ENCODE results near the gene EXOC3. TPM values are rescaled to one million over a fixed set of nuclear protein-coding genes. Genes with fewer than 3 reads are reported as not detected.

EXOC3 gene
- total RNA-seq, 1 donor = 59.0 TPM

- DNase-seq (ENCODE audit: low read depth in 2 of 3, low spot score in 2 of 3) = no peak
These were observed 6.4 kb upstream of the EXOC3 start for GRCh38 chr5:436641-436975.

GRCh38 chr5:437281-437771 lies 5.7 kb upstream of the EXOC3 start:
- no peak for DNase-seq (ENCODE audit: low read depth in 2 of 3, low spot score in 2 of 3)

DNA sequence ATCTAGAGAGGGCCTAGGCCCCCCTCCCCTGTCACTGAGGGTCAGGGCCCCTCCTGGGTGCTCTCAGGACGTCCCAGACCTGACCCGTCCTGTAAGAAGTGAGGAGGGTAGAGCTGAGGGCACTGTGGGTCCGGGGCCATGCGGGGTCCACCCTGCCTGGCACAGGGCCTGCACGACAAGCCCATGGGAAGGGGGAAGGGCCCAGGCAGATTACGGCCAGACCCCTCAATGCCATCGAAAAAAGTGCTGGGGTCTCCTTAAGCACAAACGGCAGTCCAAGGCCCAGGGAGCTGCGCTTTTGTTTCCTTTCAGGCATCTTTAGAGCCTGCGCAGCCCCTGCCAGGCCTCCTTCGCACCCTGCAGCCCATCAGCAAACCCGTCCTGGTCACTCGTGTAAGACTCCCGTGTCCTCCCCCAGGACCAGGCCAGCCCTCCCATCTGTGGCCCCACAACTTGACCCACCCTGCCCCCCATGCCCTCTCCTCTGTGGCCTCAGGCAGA lies 4.4 kb upstream of the EXOC3 start:
- DNase-seq (ENCODE audit: low read depth in 2 of 3, low spot score in 2 of 3) = no peak

DNA sequence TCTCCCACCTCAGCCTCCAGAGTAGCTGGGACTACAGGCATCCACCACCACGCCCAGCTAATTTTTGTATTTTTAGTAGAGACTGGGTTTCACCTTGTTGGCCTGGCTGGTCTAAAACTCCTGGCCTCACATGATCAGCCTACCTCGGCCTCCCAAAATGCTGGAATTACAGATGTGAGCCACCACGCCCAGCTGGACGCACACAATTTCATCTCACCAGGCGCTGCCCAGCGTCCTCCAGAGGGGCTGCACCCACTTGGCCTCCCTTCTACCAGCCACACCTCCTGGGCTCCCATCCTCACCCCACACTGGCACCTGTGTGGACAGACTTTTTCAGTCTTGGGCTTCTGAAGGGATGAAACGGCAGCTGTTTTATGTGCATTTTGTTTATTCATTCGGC lies 3.8 kb upstream of the EXOC3 start:
- no peak for DNase-seq (ENCODE audit: low read depth in 2 of 3, low spot score in 2 of 3)

GRCh38 chr5:439636-440035 lies 3.3 kb upstream of the EXOC3 start:
- no peak for DNase-seq (ENCODE audit: low read depth in 2 of 3, low spot score in 2 of 3)

GRCh38 chr5:440401-441201 lies 2.4 kb upstream of the EXOC3 start:
- no peak for DNase-seq (ENCODE audit: low read depth in 2 of 3, low spot score in 2 of 3)

GRCh38 chr5:441996-442334 lies 1.0 kb upstream of the EXOC3 start:
- no peak for DNase-seq (ENCODE audit: low read depth in 2 of 3, low spot score in 2 of 3)

DNA sequence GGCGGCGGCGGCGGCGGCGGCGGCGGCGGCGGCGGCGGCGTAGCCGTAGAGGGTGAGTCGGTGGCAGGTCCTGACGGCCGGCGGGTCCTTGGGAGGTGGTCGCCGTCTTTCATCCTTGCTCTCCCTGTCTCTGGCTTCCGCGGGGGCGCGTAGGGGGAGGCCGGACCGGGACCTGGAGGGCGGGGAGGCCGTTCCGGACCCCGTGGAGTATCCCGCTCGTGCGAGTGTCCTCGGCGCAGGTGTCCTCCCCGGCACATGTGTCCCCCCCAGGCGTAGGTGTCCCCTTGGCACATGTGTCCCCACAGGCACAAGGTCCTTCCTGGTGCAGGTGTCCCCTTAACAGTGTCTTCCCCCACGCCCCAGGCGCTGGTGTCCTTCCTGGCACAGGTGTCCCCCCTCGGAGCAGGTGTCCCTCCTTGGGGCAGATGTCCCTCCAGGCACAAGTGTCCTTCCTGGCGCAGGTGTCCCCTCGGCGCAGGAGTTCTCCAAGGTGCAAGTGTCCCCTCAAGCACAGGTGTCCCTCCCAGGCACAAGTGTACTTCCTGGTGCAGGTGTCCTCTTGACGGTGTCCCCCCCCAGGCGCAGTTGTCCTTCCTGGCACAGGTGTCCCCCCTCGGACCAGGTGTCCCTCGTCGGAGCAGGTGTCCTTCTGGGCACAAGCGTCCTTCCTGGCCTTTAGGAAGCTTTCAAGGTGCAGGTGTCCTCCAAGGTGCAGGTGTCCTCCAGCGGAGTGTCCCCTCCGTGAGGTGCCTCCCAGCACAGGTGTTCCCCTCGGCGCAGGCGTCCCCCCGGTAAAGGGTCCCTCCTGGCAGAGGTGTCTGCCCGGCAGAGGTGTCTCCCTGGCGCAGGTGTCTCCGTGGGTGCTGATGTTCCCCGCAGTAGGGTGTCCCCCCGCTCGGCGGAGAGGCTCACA lies 519 bp downstream of the EXOC3 start:
- peak in 1 of 3 donors; percentile 18 for DNase-seq (ENCODE audit: low read depth in 2 of 3, low spot score in 2 of 3)

DNA sequence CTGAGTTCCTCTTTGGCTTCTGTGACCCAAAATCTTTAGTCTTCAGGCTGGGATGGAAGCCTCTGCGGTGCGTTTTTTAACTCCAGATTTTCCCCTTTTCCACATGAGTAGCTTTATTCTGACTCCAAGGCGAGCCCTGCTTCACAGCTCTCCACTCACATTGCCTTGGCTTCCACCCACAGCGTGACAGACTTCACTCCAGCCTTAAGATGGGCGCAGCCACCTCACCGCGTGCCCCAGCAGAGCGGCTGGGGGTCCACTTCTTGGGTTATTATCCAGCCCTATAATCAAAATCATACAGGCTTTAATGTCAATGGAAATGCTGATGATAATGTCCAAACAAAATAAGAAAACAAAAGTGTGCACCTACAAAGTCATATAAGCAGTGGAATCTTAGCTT lies 1.2 kb downstream of the EXOC3 start:
- DNase-seq (ENCODE audit: low read depth in 2 of 3, low spot score in 2 of 3) = no peak

DNA sequence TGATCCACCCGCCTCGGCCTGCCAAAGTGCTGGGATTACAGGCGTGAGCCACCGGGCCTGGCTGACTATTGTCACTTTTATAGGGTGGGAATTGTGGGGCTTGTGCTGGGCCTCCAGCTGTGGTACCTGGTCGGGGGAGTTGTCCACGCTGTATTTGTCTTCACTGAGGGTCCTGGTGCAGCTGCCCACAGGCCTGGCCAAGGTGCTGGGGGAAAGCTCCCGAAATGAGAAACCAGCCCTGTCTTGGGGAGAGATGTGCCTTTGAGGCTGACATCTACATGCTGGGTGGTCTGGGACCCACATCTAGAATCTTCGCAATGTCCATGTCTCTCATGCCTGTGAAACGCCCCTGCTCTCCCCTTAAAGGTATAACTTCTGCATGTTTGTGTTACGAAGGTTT lies 2.6 kb downstream of the EXOC3 start:
- DNase-seq (ENCODE audit: low read depth in 2 of 3, low spot score in 2 of 3) = no peak

DNA sequence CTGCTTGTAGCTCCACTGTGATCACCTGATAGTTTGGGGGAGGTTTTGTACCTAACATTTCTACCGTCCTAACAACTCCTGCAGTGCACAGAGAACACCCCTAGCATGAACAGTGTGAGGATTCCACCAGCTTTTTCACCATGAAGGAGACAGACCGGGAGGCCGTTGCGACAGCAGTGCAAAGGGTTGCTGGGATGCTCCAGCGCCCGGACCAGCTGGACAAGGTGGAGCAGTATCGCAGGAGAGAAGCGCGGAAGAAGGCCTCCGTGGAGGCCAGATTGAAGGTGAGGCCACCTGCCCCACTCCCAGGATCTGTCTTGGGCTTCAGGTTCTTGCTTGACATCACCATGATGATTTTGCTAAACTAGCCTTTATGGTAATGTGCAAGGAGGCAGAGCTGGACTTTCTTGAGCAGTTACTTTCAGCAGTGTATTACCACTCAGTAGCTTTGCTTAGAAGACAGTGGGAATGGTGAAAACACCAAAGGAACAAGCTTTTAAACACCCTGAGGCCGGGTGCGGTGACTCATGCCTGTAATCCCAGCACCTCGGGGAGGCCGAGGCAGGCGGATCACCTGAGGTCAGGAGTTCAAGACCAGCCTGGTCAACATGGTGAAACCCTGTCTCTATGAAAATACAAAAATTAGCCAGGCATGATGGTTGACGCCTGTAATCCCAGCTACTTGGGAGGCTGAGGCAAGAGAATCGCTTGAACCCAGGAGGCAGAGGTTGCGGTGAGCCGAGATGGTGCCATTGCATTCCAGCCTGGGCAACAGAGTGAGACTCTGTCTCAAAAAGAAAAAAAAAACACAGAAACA lies 3.3 kb downstream of the EXOC3 start:
- DNase-seq (ENCODE audit: low read depth in 2 of 3, low spot score in 2 of 3) = no peak

GRCh38 chr5:446883-447263 lies 3.9 kb downstream of the EXOC3 start:
- DNase-seq (ENCODE audit: low read depth in 2 of 3, low spot score in 2 of 3) = peak in 1 of 3 donors; percentile 65

DNA sequence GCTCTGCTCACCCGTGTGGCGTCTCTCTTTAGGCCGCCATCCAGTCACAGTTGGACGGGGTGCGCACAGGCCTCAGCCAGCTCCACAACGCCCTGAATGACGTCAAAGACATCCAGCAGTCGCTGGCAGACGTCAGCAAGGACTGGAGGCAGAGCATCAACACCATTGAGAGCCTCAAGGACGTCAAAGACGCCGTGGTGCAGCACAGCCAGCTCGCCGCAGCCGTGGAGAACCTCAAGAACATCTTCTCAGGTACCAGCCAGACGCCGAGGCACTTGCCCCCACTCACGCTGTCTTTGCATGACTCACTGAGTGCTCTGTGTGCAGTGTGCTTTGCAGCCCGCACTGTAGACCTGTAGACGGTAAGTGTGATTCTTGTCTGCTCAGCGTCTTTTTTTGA lies 4.5 kb downstream of the EXOC3 start:
- DNase-seq (ENCODE audit: low read depth in 2 of 3, low spot score in 2 of 3) = no peak

DNA sequence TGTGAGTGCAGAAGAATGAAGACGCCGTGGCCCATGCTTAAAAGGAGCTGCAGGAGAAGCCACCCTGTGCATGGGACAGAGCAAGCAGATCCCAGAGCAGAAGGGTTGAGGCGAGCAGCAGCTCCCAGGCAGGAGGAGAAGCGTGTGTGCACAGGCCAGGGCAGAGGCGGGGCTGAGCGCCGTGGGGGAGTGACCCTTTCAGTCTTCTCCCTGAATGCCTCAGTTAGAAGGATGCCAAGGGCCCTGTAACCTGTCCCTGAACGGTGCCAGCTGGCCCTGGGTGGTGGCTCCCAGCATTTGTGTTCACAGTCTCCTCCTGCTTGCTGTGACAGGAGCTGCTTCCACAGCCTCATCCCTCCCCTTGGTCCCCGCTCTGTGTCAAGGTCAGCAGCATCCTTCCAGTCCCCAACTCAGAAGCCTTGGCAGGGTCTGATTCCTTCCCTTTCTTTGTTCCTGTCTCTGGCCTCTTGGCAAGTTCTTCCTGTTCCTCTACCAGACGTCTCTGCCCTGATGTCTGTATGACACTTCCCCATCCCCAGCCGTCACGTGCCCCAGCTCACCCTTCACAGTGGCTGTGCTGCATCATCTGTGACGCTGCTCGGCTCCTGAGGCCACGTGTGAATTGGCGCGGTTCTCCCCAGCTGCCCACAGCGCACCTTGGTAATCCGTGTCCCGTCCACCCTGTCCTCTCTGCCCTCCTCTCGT lies 5.2 kb downstream of the EXOC3 start:
- DNase-seq (ENCODE audit: low read depth in 2 of 3, low spot score in 2 of 3) = no peak

DNA sequence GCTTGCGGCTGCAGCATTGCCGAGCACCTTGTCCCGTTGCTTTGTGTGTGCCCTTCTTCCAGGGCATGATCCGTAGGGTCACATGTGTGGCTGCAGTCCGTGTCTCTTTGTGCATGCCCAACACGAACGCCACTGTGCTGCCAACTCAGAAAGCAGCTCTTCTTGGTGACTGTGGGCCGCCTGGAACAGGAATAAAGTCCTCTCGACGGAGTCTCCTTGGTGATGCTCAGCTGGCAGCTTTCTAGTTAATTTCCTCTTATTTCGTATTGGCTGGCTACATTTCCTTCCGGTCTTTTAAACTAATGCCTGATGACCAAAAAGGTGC lies 5.8 kb downstream of the EXOC3 start:
- no peak for DNase-seq (ENCODE audit: low read depth in 2 of 3, low spot score in 2 of 3)

- DNase-seq (ENCODE audit: low read depth in 2 of 3, low spot score in 2 of 3) = no peak
These were observed 6.2 kb downstream of the EXOC3 start for GRCh38 chr5:449151-449550.

- DNase-seq (ENCODE audit: low read depth in 2 of 3, low spot score in 2 of 3) = peak in 1 of 3 donors; percentile 33
These were observed 8.8 kb downstream of the EXOC3 start for GRCh38 chr5:451587-452458.

DNA sequence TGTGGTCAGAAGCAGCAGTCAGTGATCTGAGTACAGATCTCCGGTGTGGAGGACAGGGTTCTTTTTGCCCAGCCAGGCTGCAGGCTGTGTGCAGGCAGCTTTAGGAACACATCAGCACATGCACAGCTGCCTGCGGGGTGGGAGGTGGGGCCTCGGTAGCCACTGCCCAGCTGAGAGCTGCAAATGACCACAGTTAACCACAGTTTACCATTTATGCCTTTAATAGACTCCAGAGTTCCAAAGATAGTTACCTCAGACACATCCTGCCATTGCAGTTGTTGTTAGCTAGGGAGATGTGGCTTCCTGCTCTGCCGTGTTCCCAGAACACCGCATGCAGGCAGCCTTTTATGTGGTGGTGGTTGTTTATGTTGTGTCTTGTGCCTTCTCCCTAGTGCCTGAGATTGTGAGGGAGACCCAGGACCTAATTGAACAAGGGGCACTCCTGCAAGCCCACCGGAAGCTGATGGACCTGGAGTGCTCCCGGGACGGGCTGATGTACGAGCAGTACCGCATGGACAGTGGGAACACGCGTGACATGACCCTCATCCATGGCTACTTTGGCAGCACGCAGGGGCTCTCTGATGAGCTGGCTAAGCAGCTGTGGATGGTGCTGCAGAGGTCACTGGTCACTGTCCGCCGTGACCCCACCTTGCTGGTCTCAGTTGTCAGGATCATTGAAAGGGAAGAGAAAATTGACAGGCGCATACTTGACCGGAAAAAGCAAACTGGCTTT lies 10.2 kb downstream of the EXOC3 start:
- DNase-seq (ENCODE audit: low read depth in 2 of 3, low spot score in 2 of 3) = no peak

Measured in hematopoietic multipotent progenitor cell (in vitro differentiated cells).